Stimulated activated CD8-positive, alpha-beta memory T cell treated with anti-CD3 and anti-CD28 coated beads, Interleukin-2, amount 100 ng/mL, for 1 hour (primary cell): ENCODE data around the gene TST.
A peak's percentile ranks its signal among the peaks of the same experiment; 100 is the strongest.

Experiments
- DNase-seq, 2 donors: peaks; one replicate each; pipeline ENCODE4 v3.0.0-alpha.2; 2020; ENCODE audit warnings: low read depth in 2 of 2

TST gene

GRCh38 chr22:36985211-36985889 lies 33.9 kb downstream of the TST start:
- no peak for DNase-seq

DNA sequence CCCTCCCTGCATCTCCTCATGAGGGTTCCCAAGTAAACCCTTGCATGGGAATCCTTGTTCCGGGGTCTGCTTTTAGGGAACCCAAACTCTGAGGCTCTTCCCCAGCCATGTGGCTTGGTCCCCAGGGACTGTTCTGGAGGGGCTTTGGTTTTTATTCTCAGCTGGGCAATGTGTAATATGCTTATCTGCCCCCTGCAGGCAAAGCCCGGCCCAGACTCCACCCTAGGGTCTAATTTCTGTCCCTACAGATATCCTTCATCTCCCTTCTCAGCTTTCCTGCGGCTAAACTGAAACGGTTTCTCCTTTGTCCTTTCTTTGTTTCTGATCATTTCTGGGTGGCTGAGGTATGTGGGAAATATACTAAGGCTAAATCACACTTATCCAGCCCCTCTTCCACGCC lies 37.1 kb downstream of the TST start:
- DNase-seq: no peak

GRCh38 chr22:36981247-36981775 lies 37.9 kb downstream of the TST start:
- DNase-seq: no peak

GRCh38 chr22:36979016-36979910 lies 40.0 kb downstream of the TST start:
- no peak for DNase-seq

- DNase-seq: peak; percentile 77 to 87
Measured at GRCh38 chr22:36977947-36978660, 41.1 kb downstream of the TST start.

GRCh38 chr22:36977401-36977861 lies 41.8 kb downstream of the TST start:
- peak; percentile 57 to 74 for DNase-seq

GRCh38 chr22:36976606-36977005 lies 42.6 kb downstream of the TST start:
- DNase-seq: no peak

- no peak for DNase-seq
Measured at GRCh38 chr22:36971341-36972125, 47.7 kb downstream of the TST start.

DNA sequence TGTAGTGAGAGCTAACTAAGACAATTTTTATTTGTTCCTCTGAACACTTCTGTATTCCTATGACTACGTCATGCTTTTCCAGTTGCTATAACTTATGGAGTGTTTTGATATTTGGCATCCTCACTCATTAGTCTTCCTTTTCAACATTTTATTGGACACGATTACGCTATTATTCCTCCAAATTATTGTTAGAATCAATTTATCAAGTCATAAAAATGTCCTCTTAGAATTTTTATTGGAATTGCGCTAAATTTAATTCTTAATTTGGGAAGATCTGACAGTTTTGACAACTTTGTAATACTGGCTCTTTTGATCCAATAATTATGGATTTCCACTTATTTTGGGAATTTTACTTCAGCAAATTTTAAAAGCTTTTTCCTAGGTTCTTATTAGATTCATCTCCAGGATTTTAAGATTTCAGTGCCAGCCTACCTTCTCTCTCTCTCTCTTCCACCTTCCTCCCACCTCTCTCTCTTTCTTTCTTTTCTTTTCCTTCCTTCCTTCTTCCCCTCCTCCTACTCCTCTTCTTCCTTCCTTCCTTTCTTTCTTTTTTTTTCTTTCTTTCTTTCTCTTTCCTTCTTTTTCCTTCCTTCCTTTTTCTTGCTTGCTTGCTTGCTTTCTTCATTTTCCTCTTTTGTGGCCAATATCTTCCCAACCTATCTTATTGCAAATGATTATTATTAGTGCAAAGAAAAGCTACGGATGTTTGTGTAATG lies 50.8 kb downstream of the TST start:
- no peak for DNase-seq

- no peak for DNase-seq
Measured at GRCh38 chr22:36966851-36967540, 52.3 kb downstream of the TST start.

DNA sequence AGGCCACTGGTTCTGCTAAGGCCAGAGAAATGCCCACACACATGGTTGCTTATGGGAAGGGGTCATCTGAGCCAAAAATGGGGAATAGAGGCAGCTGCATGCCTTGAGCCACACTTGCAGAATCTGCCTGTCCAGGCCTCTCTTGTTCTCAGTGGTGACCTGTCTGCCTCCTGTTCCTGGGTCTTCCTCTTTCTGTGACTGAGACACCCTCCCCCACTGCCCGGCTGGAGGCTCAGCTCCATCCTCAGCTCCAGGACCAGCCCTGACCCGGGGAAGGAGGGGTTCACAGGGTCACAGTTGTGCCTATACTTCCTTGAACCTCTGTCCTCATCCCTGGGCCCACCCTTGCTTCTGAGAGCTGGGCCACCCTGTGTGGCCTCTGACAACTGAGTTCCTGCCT lies 53.6 kb downstream of the TST start:
- DNase-seq: no peak

GRCh38 chr22:36964106-36964505 lies 55.1 kb downstream of the TST start:
- no peak for DNase-seq

- DNase-seq: no peak
Measured at GRCh38 chr22:36963302-36963701, 55.9 kb downstream of the TST start.

GRCh38 chr22:36961626-36962025 lies 57.6 kb downstream of the TST start:
- no peak for DNase-seq
